AG09309 (cell line): Measurements from ENCODE around the gene JARID2.
"Not testable (repeated sequence)": the region's sequence is repeated elsewhere in the genome, so short reads cannot be mapped to it uniquely, and the experiment has no call there.

Source experiments
- DNase-seq: peaks from one replicate; pipeline ENCODE4 v3.0.0-alpha.2; 2010; ENCODE audit warnings: low read depth
- H3K4me3 ChIP-seq: 2 replicates; pipeline ENCODE4 v1.5.1; 2011; ENCODE audit warnings: mild to moderate bottlenecking, low read depth, low read length, moderate library complexity; ENCODE audit not compliant: control insufficient read depth
- TF ChIP-seq, protein P1 (sequence below): IDR thresholded peaks from 2 replicates; pipeline ENCODE4 v1.5.1; 2011; ENCODE audit warnings: mild to moderate bottlenecking, low read depth, low read length, inconsistent platforms; ENCODE audit not compliant: insufficient read depth, control insufficient read depth; ENCODE audit errors: missing control alignments

The JARID2 gene

DNA sequence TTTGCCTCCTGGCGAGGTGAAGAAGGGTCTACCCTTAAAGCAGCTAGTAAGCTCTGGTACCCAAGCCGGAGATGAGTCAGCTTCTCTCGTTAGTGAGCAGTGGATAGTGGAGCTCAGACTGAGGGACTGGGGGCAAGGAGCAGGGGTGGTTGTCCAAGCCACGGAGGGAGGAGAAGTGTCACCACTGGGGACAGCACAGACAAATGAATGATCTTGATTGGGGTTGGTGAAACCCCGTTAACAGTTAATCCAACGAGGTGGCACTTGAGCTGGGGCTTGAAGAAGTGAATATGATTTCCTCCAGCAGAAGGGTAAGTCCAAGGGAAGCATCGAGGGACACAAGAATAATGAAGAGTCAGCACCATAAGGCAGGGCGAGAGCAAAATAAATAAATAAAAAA, 43.0 kb downstream of the JARID2 start:
- TF ChIP-seq, protein P1, sequence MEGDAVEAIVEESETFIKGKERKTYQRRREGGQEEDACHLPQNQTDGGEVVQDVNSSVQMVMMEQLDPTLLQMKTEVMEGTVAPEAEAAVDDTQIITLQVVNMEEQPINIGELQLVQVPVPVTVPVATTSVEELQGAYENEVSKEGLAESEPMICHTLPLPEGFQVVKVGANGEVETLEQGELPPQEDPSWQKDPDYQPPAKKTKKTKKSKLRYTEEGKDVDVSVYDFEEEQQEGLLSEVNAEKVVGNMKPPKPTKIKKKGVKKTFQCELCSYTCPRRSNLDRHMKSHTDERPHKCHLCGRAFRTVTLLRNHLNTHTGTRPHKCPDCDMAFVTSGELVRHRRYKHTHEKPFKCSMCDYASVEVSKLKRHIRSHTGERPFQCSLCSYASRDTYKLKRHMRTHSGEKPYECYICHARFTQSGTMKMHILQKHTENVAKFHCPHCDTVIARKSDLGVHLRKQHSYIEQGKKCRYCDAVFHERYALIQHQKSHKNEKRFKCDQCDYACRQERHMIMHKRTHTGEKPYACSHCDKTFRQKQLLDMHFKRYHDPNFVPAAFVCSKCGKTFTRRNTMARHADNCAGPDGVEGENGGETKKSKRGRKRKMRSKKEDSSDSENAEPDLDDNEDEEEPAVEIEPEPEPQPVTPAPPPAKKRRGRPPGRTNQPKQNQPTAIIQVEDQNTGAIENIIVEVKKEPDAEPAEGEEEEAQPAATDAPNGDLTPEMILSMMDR: no peak
- H3K4me3 ChIP-seq: no peak overlapping the region
- no peak for DNase-seq

DNA sequence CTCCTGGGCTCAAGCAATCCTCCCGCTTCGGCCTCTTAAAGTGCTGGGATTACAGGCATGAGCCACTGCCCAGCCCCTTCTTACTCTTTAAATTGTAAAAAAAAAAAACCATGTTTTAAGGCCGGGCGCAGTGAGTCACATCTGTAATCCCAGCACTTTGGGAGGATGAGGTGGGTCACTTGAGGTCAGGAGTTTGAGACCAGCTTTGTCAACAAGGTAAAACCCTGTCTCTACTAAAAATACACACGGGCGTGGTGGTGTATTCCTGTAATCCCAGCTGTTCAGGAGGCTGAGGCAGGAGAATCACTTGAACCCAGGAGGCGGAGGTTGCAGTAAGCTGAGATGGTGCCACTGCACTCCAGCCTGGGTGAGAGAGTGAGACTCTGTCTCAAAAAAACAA, 43.6 kb downstream of the JARID2 start:
- not testable (repeated sequence) for DNase-seq, H3K4me3 ChIP-seq

DNA sequence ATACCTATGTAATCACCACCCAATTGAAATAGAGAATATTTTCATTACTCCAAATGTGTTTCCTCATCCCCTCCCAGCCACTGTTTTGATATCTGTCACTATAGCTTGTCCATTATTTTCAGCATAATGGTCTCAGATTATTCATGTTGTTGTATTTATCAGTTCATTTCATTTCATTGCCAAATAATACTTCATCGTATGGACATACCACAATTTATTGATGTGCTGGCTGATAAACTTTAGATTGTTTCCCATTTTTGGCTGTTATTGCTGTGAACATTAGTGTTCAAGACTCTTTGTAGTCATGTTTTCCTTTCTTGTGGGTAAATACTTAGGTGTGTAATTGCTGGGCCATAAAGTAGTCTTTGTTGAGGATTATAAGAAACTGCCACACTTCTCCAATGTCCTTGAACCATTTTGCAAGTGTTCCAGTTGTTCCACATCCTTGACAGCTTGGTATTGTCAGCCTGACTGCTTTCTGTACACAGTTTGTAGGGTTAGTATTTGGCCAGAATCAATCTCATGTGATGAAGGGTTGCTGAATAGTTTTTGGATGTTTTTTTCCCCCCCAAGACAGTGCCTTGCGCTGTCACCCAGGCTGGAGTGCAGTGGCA, 44.3 kb downstream of the JARID2 start:
- TF ChIP-seq, protein P1: no peak
- DNase-seq: no peak
- H3K4me3 ChIP-seq: no peak overlapping the region

DNA sequence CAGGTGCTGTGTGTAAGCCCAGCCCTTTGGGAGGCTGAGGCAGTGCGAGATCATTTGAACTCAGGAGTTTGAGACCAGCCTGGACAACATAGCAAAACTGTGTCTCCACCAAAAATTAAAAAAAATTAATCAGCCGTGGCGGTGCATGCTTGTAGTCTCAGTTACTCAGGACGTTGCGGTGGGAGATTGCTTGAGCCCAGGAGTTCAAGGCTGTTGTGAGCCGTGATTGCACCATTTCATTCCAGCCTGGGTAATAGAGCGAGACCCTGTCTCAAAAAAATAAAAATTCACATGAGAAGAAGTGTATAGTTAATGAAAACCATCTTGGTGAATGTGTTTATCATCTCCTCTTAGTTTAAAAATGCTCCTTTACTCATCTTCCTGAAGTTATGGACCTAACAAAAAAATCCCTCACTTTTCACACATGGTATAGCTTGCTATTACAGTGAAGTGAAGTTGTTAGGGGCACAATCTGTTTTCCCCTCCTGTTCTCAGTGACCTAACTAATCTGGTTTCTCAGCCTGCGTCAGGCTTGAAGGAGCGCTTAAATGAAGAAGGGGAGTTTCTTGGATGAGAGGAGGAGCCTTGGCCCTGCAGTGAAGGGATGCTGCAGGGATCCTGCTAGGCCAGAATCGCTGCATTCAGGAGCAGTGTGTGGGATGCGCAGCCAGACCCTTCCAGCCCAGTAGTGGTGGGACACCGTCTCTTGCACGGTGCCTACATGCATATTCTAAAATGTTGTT, 45.3 kb downstream of the JARID2 start:
- DNase-seq: no peak
- TF ChIP-seq, protein P1: no peak
- no peak overlapping the region for H3K4me3 ChIP-seq

DNA sequence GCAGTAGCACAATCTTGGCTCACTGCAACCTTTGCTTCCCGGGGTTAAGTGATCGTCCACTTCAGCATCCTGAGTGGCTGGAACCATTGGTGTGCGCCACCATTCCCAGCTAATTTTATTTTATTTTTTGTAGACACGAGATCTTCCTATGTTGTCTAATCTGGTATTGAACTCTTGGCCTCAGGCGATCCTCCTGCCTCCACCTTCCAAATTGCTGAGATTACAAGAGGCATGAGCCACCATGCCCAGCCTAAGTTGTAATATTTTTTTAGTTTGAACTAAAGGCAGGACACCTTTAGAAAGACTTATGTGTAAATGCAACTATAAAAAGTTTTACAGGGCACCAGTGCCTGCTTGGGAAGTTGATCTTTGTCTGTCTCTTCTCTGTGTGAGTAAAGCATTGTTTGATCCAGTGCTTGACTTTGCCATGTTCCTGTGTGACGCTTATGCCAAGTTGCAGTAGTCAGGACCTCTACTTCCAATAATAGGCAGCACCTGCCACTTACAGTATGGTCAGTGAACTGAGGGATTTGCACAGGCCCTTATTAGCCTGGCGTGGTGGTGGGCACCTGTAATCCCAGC, 46.9 kb downstream of the JARID2 start:
- no peak overlapping the region for H3K4me3 ChIP-seq

DNA sequence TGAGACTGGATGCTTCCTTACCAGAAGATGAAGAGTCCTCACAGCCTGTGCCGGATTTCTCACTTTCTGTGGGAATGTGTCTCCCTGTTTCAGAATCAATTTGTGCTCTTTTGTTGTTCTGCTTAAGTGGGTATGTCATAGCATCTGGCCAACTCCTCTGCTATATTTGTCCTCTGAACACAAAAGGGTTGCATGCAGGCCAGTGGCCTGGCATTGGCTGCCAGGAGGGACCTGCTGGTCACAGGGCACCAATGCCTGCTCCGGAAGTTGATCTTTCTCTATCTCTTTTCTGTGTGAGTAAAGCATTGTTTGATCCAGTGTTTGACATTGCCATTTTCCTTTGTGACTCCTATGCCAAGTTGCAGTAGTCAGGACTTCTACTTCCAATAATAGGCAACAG, 47.8 kb downstream of the JARID2 start:
- H3K4me3 ChIP-seq: no peak overlapping the region
- TF ChIP-seq, protein P1: no peak
- no peak for DNase-seq

More for the DNA sequence above, 46.9 kb downstream of the JARID2 start:
- DNase-seq: no peak
- TF ChIP-seq, protein P1: no peak

DNA sequence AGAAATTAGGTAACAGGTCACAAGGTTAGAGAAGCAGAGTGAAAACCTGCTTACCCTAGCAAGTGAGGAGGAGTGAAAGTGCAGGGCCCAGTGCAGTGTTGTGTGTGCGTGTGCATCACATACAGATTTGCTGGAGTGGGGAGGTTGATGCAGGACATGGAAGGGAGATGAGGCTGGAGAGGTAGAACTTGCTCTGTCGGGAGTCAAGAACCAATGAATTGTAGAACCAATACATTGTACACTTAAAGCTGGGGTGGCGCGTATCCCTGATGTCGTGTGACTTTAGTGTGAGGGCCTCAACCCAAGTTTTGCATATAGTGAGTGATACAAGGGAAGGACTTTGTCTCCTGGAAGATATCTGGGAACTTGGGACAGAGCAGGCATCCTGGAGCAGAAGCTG, 48.6 kb downstream of the JARID2 start:
- DNase-seq: no peak
- TF ChIP-seq, protein P1: no peak
- H3K4me3 ChIP-seq: no peak overlapping the region
